ENCODE measurements around the gene TNS4.

TNS4 gene

GRCh38 chr17:40516581-40517285 lies 15.3 kb upstream of the TNS4 start:
- DNase-seq: no peak

GRCh38 chr17:40515491-40516041 lies 14.1 kb upstream of the TNS4 start:
- DNase-seq: no peak

- no peak for DNase-seq
These were observed 13.6 kb upstream of the TNS4 start for GRCh38 chr17:40515011-40515410.

GRCh38 chr17:40514013-40514875 lies 12.8 kb upstream of the TNS4 start:
- no peak for DNase-seq

- no peak for DNase-seq
These were observed 10.3 kb upstream of the TNS4 start for GRCh38 chr17:40511667-40512220.

- no peak for DNase-seq
These were observed 9.7 kb upstream of the TNS4 start for GRCh38 chr17:40511136-40511535.

GRCh38 chr17:40510328-40510648 lies 8.9 kb upstream of the TNS4 start:
- no peak for DNase-seq

- DNase-seq: no peak
These were observed 8.4 kb upstream of the TNS4 start for GRCh38 chr17:40509626-40510327.

GRCh38 chr17:40506786-40507185 lies 5.4 kb upstream of the TNS4 start:
- no peak for DNase-seq

- DNase-seq: no peak
These were observed 1.7 kb upstream of the TNS4 start for GRCh38 chr17:40503154-40503553.

GRCh38 chr17:40502716-40503115 lies 1.3 kb upstream of the TNS4 start:
- DNase-seq: no peak

- DNase-seq: no peak
These were observed 714 bp downstream of the TNS4 start for GRCh38 chr17:40500709-40501108.

GRCh38 chr17:40500190-40500589 lies 1.2 kb downstream of the TNS4 start:
- DNase-seq: no peak

- peak; percentile 3 for DNase-seq
These were observed 1.8 kb downstream of the TNS4 start for GRCh38 chr17:40499551-40500189.

GRCh38 chr17:40498281-40499084 lies 2.9 kb downstream of the TNS4 start:
- no peak for DNase-seq

GRCh38 chr17:40497695-40498094 lies 3.7 kb downstream of the TNS4 start:
- DNase-seq: no peak

- no peak for DNase-seq
These were observed 4.6 kb downstream of the TNS4 start for GRCh38 chr17:40496634-40497420.

GRCh38 chr17:40496170-40496569 lies 5.3 kb downstream of the TNS4 start:
- no peak for DNase-seq

- DNase-seq: no peak
These were observed 6.3 kb downstream of the TNS4 start for GRCh38 chr17:40495140-40495539.

- DNase-seq: no peak
These were observed 7.7 kb downstream of the TNS4 start for GRCh38 chr17:40493697-40494096.

- DNase-seq: no peak
These were observed 9.9 kb downstream of the TNS4 start for GRCh38 chr17:40491486-40491885.
